GM21515 (cell line): Measurements from ENCODE around the gene SARDH.

Experiments used
- ATAC-seq: cut with Tn5 transposase; IDR thresholded peaks from one replicate; pipeline ENCODE4 v1.9.1; 2021; ENCODE audit not compliant: unreplicated experiment

SARDH gene

DNA sequence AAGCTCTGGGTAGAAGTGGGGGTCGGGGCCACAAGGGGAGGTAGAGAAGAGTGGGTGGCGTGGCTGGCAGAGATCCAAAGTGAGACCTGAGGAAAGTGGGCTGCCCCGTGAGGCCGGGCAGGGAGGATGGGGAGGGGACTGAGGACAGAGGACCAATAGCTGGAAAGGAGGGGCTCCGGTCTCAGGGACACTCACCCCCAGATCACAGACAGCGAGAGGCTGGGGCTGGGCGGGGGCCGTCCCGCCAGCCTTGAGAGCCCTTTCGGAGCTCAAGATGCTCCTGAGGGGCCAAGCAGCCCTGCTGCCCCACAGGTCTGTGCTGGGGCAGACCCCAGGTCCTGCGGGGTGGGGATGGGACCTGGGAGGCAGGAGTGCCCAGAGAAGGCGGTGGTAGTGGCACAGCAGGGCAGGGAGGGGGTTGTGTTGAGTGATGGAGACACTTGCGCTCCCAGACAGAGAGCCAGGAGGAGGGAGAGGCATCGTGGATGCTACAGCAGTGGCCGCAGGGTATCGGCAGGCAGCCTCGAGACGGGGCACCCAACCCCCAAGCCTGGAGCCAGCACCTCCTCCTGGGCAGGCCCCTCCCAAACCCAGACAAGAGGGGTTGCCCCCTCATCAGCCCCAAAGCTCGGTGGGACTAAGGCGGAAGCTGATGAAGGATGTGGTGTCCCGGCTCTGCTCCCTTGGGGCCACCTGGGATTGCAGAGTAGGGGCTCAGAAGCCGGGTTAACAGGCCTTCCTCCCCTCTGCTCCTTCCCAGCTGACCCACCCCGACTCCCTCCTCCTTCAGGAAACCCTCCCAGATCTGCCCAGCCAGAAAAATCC, 3.4 kb downstream of the SARDH start:
- no peak for ATAC-seq

DNA sequence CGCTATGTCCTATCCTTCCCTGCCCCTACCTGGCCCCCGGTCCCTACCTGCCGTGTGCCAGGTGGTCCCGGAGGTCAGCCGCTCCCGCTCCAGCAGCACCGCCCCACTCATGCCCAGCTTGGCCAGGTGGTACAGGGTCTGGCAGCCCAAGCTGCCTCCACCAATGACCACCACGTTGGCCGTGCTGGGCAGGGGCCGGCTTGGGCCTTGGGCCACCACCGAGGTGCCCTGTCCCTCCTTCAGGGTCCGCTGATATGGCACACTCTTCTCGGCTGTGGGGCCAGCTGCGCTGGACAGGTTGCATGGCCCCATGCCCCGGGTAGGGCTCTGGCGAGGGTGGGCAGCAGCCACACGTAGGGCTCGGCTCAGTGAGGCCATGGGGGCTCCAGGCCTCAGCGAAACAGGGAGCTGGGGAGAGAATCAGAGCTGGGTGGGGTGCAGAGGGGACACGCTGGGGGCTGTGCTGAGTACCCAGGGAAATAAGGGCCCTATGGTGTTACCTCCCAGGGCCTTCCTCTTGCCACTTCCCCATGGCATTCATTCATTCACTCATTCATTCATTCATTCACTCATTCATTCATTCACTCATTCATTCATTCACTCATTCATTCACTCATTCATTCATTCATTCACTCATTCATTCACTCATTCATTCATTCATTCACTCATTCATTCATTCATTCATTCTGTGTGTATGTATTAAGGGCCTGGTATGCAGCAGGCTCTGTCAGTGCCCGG, 4.2 kb downstream of the SARDH start:
- ATAC-seq = no peak

DNA sequence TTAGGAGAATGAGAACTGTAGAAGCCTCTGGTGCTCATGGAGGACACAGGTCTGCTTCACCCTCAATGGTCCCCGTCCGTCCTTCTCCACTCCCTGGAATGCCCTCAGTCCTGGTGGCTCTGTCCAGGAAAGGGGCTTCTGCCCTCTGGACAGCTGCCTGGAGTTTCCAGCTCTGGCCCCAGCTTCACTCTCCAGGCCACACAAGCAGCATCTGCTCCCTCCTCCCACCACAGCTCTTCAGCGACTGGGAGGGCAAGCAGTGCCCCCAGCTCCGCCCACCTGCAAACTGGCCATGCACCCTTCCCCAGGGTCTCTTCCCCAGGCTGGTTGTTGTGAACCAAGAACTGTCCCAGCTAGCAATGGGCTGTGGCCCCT, 4.7 kb downstream of the SARDH start:
- ATAC-seq = no peak

DNA sequence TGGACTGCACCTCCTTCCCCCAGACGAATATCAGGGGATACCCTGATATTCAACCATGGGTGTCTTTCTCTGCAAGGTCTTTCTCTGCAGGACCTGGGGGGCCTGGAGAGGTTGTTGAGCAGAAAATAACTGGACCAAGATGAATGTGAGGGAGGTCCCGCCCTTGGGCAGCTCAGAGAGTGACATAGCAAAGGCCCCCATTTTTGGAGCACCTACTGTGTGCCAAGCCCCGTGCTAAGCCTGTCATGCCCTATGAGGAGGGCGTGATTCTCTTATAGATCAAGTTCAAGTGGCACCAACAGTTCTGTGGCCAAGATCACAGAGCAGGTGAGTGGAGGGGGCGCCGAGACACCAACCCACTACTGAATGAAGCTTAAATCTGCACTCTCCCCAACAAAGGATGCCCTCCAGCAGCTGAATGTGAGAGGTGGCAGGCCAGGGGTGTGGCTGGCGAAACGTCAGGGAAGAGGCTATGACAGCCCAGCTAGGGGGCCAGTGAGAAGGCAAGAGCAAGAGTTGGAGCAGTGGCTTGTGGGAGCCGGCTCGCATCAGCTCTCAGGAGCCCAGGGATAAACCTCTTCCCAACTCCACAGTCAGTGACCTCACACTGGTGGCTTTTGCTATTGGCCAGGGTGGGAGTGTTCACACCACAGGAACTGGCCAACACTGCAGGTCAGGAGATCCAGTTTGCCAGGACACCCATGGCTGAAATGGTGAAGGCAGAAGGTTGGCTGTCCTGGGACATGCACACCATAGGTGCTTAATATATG, 5.3 kb downstream of the SARDH start:
- ATAC-seq = no peak

DNA sequence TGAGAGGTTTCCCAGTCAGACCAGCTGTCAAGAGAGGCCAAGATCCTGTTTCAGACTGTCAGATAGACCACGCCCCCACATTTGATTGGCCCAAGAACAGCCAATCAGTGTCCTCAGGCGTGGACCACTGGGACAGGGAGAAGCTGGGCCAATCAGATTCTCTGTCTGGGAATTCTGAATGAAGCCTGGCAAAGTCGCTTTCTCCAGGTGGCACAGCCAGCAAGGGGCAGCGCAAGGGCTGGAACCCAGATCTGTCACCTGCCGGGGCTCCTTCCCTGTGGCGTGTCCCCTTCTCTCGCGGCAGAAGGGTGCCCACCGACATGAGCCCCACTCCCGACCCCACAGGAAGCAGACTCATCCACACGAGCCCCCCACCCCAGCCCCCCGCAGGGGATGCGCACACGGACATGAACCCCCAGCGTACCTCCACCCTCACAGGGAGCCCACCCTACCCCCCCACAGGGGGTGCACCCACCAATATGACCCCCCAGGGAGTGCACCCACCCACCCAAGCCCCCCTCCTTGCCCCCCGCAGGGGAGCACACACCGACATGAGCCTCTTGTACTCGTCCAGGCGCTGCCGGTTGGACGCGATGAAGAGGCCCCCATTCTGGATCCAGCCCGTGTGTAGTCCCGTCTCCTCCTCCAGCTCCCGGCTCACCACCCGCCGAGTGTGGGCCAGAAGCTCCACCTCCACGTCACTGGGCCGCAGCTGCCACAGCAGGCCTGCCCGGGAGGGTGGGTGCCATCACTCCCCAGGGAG, 6.1 kb downstream of the SARDH start:
- no peak for ATAC-seq

DNA sequence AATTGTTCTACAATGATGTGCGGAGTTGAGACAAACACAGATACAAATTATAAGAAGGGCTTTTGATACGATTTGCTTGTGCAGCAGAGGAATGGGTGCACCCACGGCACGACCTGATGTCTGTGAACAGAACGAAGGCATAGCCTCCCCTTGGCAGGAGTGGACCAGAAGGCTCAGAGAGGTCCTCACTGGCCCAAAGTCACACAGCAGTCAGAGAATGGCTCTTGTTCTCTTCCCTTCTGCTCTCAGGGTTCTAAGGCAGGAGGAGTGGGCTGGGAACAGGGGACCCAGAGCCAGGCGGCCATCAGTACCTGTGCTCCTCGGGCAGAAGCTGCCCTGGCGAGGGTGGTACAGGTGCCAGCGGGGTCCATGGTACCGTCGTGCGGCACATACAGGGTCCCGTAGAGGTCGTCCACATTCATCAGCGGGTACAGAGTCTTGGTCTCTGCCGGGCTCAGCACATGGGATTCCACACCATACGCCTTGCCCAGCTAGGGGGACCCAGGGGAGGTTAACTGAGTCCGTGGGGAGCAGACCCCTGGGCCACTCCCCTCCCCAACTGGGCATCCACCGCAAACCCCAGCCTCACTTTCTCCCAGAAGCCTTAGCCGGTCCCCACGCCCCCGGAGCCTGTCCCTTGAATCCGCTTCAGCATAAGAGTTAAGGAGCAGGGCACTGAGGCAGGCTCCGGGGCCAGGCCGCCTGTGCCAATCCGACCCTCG, 7.0 kb downstream of the SARDH start:
- ATAC-seq = no peak

DNA sequence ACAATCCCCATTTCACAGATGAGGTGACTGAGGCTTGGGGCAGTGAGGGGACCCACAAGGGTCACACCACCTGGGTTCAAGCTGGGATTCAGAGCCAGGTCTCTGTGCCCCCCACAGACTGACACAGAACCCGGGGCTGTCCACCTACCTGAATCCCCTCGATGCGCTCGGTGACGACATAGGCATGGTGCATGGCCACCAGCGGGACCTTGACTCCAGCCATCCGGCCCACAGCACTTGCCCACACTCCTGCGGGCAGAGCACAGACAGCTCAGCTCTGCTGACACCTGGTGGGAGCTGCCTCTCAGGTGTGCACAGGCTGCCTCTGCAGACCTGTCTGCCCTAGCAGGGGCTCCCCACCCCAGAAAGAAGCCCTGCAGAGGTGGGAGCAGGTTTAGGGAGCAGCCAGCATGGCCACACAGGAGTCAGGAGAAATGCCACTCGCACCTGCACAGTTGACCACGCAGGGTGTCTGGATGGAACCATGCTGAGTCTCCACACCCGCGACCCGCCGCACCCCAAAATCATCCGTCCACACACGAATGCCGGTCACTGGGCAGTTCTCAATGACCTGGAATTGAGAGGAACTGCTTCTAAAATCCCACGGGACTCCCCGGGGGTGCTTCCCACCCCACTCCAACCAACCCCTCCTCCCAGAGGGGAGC, 8.4 kb downstream of the SARDH start:
- no peak for ATAC-seq

DNA sequence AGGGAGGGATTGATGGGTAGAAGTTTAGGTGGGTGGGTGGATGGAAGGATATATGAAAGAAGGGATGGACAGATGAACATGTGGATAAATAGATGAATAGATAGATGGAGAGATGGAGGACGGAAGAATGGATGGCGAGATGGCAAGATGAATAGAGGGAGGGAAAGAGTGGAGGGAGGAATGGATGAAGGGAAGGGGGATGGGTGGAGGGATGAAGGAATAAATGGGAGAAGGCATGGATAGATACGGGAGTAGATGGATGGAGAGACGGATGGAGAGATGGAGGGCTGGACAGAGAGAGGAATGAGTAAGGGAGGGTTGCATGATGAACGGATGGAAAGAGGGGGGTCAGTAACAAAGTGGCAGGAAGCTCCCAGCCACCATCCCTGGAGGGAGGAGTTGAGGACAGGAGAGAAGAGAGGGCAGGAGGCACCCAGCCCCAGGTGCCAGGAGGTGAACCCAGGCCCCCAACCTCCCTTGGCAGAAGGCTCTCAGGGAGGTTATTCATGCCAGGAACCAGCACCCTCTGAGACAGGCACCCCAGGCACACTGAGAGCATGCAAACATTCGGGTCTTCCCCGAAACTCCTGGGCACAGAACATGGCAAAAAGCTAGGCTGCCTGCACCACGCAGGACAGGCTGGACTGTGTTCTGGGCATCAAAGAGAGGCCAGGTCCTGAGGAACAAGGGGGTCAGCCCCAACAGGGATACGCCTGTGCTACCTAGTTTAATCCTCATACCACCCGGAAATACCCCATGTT, 9.1 kb downstream of the SARDH start:
- no peak for ATAC-seq

DNA sequence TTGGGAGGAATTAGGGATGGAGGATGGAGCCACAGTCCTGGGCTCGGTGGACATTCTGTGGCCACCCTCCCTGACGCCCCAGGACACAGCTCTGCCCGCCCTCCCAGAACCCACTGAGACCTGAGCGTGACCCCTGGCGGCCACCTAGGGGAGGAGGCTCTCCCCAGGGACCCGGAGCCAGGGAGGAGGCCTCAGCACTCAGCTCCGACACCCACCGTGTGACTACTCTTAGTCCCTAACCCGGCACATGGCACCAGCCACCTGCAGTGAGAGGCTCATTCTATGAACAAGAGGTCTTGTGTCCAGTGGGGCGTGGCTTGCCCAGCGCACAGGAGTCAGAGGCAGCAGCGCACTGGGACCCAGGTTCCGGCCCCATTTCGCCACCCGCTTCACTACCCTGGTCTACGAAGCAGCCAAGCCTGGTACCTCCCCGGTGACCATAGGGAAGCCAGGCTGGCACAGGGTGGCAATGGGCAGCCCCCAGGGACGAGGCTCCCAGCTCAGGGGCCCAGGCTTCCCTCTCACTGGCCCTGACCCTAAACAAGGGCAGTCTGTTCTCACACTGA, 10.2 kb downstream of the SARDH start:
- ATAC-seq = no peak

DNA sequence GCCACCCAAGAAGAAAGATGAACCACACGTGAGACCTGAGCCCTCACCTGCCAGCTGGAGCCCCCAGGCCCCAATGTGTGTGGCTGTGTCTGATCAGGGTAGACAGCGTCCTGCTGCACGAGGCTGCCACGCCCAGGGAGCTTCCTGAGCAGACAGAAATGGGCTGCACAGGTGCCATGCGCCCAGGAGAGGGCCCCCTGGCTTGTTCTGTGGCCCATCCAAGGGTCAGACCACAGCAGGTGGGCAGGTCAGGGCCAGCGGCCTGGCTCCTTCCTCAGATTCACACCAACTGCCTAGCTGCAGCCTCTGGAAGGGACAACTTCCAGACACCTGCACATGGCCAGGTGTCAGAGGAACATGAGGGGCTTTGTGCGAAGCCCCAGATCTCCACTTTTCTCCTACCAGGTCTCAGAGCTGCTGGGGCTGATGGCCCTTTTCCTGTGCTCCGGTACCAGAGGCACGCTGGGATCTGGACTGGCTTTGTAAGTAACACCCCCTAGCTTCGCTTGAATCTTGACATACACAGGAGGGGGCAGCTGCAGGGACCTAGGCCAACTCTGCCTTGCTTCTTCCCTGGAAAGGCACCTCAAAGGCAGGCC, 10.8 kb downstream of the SARDH start:
- no peak for ATAC-seq

DNA sequence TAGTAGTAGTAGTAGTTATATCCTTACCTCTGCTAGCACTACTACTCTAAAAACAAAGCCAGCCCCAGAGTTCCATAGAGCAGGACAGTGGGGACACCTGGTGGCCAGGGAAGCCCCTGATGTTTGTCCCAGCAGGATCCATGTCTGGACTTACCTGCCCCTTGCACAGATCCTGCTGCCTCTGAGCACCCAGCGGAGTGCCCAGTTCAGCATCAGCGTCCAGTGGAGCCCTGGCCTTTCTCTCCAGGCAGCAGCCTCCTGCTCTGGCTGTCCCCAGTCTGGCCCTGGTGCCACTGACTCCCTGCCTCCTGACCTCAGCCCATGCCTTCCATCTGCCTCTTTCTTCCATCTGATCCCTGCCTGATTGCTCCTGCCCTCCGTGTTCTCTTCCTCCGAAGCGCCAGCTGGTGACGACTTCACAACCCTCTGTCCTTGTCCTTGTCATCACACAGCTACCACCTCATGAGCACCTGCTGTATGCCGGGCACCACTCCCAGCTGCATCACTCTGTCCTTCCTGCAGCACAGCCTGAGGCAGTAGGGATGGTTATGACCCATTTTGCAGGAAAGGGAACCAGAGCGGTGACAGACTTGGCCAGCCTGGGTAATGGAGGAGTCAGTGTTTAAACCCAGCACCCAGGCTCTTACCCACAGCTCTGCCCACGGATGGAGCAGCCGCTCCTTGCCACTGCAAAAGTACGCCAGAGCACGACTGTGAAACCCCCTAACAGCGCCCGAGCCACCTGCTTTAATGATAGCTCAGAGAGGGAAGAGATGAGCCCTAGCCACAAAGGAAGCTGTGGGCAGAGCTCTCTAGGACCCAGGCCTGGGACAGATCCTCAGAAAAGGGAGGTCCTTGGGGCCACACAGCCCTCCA, 11.5 kb downstream of the SARDH start:
- no peak for ATAC-seq

DNA sequence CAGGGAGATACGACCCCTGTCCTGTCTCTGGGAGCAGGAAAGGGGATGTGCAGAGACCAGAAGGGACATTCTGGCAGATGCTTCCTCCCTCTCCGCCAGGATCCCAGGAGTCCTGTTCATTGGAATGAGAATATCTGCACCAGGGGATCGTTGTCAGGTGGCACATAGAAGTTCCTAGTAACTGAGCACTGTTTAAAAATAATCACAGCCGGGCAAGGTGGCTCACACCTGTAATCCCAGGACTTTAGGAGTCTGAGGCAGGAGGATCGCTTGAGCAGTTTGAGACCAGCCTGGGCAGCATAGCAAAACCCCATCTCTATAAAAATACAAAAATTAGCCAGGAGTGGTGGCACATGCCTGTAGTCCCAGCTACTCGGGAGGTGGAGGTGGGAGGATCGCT, 12.3 kb downstream of the SARDH start:
- no peak for ATAC-seq

DNA sequence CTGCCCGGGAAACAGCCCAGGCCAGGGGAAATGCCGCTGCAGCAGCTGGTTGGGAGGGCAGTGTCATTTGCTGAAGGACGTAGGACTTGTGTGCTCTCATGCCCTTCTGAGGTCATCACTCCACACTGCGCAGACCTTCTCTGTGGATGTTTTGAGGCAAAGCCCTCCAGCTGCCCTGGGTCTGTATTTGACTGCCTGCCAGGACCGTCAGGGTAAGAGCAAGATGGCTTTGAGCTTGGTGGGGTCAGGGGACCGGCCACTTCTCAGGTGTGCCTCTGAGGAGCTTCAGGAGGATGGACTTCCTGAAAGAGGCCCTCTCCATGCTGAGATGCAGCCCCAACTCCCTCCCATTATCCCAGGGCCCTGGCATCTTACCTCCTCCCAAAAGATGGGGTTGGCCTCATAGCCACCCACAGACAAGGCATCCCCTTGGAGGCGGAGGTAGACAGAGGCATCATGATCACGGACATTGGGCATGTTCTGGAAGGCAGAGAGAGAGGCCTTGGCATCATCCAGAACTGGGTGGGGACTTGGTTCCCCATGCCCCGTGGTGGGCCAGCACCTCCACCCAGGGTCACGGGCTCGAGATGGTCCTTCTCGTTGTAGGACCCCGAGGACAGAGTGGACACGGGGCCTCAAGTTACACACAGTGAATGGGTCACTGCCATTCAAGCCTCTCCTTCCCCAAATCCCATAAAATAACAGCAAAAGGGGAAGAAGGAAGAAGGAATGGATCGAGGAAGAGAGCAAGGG, 19.4 kb downstream of the SARDH start:
- ATAC-seq = no peak

DNA sequence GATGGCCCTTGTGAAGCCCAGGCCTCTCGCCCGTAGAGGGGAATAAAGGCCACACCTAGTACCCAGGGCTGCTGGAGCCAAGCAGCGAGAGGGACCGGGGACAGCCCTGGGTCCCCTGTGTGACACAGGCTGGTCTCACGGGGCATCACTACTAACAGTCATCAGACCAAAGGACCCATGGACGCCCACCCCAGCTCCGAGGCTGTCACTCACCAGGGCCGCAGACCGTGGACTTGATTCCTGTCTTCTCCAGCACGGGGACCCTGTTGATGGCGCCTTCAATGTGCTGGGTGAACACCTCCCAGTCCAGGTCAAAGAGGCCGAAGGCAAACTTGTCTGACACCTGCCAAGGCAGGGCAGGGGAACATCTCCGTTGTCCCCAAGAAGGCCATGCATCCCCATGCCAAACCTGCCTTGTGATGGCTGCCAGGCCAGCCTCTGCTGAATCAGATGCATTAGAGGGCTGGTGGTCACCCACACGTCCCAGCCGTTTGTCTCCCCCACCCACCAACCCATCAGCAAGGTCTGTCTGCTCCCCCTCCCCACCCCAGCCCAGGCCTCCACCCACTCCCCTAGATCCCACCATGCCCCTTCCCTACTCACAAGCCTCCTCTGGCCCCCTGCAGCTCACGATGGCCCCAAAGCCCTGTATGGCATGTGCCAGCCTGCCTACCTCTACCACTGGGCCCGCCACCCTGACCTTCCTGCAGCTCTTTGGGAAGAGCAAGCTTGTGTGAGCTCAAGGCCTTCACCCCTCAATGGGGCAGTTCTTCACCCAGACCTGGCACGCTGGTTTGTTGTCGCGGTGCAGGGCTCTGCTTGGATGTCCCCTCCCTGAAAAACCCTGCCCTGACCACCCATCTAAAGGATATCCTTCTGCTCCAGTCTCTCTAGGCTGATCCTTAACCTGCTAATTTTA, 20.8 kb downstream of the SARDH start:
- no peak for ATAC-seq

DNA sequence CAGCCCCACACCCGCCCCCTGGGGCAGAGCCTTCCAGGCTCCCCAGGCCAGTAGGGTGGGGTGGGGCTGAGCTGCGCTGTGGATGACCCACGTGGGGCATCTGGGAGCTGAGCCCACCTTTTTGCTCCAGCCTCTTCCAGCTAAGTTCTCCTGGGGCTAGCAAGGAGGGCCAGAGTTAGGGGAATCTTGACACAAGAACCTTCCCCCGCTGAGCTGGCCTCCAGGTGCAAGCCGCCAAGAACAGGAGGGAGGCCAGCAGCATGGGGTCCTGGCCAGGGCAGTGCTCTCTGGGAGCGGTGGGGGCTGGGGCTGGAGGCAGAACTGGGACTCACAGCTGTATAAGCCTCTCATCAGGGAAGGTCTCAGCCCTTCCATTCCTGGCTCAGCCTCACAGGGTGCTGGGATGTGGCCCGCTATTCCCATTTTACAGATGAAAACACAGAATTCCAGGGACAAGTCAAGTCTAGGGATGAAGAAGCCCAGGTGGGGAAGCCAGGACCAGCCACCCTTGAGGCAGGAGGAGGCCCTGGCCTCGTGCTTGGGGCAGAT, 21.5 kb downstream of the SARDH start:
- ATAC-seq = no peak
